ENCODE data around the gene EHMT2. TPM values are rescaled to one million over a fixed set of nuclear protein-coding genes. Genes with fewer than 3 reads are reported as not detected.
A peak's percentile ranks its signal among the peaks of the same experiment; 100 is the strongest.

EHMT2 gene
- total and polyA plus RNA-seq, 8 donors: 13.4 to 55.8 (median 20.6) TPM

DNA sequence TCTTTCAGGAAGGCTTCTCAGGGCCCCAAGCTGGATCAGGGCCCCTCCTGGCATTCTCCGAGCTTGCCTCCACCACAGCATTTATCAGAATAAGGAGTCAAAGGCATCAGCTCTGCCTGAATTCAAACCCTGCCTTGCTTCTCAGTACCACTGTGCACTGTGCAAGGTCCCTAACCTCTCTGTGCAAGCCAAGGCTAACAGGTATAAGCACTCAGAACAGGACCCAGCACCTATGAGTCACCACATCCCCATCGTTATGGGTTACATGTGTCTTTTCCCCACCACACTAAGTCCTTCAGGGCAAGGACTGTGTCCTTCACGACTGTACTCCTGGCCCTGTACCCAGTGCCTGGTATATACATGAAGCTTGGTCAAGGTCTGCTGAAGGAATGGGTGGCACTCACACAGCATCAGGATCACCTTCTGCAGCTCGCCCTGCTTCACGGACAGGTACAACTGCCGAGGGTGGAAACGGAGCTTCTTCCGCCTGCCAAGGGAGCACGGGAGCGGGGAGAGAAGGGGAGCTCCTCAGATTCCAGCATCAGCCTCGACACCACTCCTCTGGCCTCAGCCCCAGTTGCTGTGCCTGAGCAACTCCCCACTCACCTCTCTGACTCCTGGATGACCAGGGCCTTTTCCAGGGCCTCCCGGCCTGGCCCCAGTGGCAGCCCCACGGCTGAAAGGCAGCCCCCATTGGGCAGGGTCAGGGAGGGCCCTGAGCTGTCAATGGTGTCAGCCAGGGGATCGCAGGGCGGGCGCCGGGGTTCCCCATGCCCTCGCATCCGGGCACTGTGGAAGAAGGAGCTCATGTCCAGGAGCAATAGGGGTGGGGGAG, 10.1 kb downstream of the EHMT2 start:
- 89 to 91% methylated on average over 19 of the region's 19 CpGs for WGBS, 2 donors
- FAIRE-seq: no peak
- peaks cover 5 to 65% (median 20%) of the 10 kb centered on the region in 3 donors for H3K36me3 ChIP-seq
- DNase-seq: peak in 2 of 6 donors; percentile 18 to 71
- TF ChIP-seq CTCF (IDR thresholded peaks at IDR 0.05): no peak
- intact Hi-C loops (cut with DNase I): no loop called here
- no peaks in the 10 kb centered on the region for H3K27me3 ChIP-seq
- H3K27ac ChIP-seq: no peak overlapping the region
- no peaks in the 10 kb centered on the region for H3K4me1 ChIP-seq
- H3K4me3 ChIP-seq: no peak overlapping the region
- no peak for ATAC-seq
- H3K9me3 ChIP-seq: no peaks in the 10 kb centered on the region

DNA sequence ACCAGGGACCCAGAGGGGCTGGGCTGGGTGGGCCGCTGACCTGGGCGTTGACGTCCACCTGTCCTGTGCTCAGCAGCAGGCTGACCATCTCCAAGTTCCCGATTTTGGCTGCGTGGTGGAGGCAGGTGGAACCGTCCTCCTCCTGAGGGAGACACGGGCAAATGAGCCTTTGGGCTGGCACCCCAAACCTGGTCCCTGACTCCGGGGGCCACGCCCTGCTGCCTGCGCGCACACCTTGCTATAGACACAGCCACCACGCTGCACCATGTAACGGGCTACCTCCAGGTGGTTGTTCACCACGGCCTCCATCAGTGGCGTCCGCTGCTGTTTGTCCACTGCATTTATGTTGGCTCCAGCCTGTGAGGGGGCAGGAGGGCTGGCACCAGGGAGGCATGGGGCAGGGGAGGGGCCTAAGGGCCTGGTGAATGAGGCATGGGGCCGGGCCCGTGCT, 10.9 kb downstream of the EHMT2 start:
- WGBS, 2 donors: 89 to 93% methylated on average over 18 of the region's 18 CpGs
- peaks cover 5 to 60% (median 19%) of the 10 kb centered on the region in 3 donors for H3K36me3 ChIP-seq
- H3K27ac ChIP-seq: no peak overlapping the region
- no peaks in the 10 kb centered on the region for H3K4me1 ChIP-seq
- no peak for TF ChIP-seq CTCF (IDR thresholded peaks at IDR 0.05)
- FAIRE-seq (no peak), DNase-seq (peak in 2 of 6 donors; percentile 25 to 60), ATAC-seq (no peak)
- H3K4me3 ChIP-seq: no peak overlapping the region
- H3K27me3 ChIP-seq: no peaks in the 10 kb centered on the region
- intact Hi-C loops (cut with DNase I): no loop called here
- H3K9me3 ChIP-seq: no peaks in the 10 kb centered on the region

DNA sequence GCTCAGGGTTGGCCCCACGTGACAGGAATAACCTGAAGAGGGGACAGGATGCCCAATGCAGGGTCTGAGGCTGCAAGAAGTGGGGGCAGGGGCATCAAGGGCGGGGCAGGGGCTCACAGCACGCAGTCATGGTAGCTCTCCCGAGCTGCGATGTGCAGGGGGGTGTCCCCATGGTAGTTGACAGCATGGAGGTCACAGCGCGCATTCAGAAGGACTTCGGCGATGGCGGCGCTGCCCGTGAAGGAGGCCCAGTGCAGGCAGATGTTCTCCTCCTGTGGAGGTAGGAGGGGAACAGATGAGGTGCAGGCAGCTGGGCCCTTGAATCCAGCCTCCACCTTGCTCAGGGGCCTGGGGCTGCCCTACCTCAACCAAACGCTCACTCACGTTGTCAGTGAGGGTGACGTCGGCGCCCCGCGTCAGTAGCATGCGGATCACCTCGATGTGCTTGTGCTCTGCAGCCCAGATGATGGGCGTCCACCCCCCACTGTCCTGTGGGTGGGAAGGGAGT, 12.9 kb downstream of the EHMT2 start:
- H3K4me3 ChIP-seq: no peak overlapping the region
- peaks cover 5 to 57% (median 26%) of the 10 kb centered on the region in 3 donors for H3K36me3 ChIP-seq
- H3K9me3 ChIP-seq: no peaks in the 10 kb centered on the region
- intact Hi-C loops (cut with DNase I): no loop called here
- DNase-seq: peak in 2 of 6 donors; percentile 29 to 60
- no peak overlapping the region for H3K27ac ChIP-seq
- no peaks in the 10 kb centered on the region for H3K4me1 ChIP-seq
- no peak for FAIRE-seq
- WGBS, 2 donors: 94 to 95% methylated on average over 22 of the region's 22 CpGs
- no peak for TF ChIP-seq CTCF (IDR thresholded peaks at IDR 0.05)
- ATAC-seq: no peak
- no peaks in the 10 kb centered on the region for H3K27me3 ChIP-seq

DNA sequence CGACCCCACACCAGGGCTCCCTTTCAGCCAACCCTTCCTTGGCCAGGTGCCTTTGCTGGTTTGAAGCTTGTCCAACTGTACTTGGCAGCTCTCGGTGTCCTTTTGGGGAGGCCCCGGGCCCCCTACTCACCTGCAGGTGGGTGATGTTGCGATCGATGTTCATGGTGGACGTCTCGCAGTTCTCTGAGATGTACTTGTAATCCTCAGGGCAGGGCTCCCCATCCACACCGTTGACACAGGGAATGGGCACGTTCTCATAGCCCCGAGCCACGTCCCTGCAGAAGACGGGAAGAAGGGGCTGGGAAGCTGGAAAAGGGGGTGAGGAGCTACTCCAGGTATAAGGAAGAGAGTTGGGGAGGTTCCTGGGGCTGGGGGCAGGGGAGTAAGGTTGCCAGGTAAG, 13.8 kb downstream of the EHMT2 start:
- no peak overlapping the region for H3K27ac ChIP-seq
- no peaks in the 10 kb centered on the region for H3K27me3 ChIP-seq
- no peak for ATAC-seq
- intact Hi-C loops (cut with DNase I): no loop called here
- TF ChIP-seq CTCF (IDR thresholded peaks at IDR 0.05): no peak
- H3K4me1 ChIP-seq: no peaks in the 10 kb centered on the region
- no peak for FAIRE-seq
- H3K4me3 ChIP-seq: no peak overlapping the region
- no peaks in the 10 kb centered on the region for H3K9me3 ChIP-seq
- no peak for DNase-seq
- H3K36me3 ChIP-seq: peaks cover 5 to 57% (median 23%) of the 10 kb centered on the region in 3 donors
- WGBS, 2 donors: 91 to 93% methylated on average over 12 of the region's 12 CpGs

GRCh38 chr6:31882344-31882743, 15.2 kb downstream of the EHMT2 start:
- WGBS, 2 donors: 89 to 92% methylated on average over 6 of the region's 6 CpGs
- Histone ChIP-seq H3K4me1 (peaks cover 0 to 6% (median 5%) of the 10 kb centered on the region in 3 donors), H3K36me3 (peaks cover 5 to 49% (median 19%) of the 10 kb centered on the region in 3 donors), H3K27me3 (no peaks in the 10 kb centered on the region), H3K9me3 (no peaks in the 10 kb centered on the region), H3K4me3 (no peak overlapping the region), H3K27ac (no peak overlapping the region)
- FAIRE-seq (no peak), ATAC-seq (no peak), DNase-seq (peak in 1 of 6 donors; percentile 13)
- no peak for TF ChIP-seq CTCF (IDR thresholded peaks at IDR 0.05)
- intact Hi-C loops (cut with DNase I): no loop called here

Data from pancreas (tissue), 10 donors.